ENCODE data around the gene NAA80.
"Not testable (repeated sequence)": the region's sequence is repeated elsewhere in the genome, so short reads cannot be mapped to it uniquely, and the experiment has no call there.

Gene NAA80

GRCh38 chr3:50270422-50271224 is 28.6 kb downstream of the NAA80 start:
- no peak for DNase-seq (ENCODE audit: low spot score)

- DNase-seq (ENCODE audit: low spot score): no peak
Measured at GRCh38 chr3:50269977-50270413, 29.2 kb downstream of the NAA80 start.

GRCh38 chr3:50269460-50269859 is 29.7 kb downstream of the NAA80 start:
- DNase-seq (ENCODE audit: low spot score): no peak

- no peak for DNase-seq (ENCODE audit: low spot score)
Measured at GRCh38 chr3:50268703-50269451, 30.3 kb downstream of the NAA80 start, which contains the start of gene SEMA3B. Gene SEMA3B, plus strand, starts transcription at chr3:50269147. Its CDS starts 94 bp downstream, at chr3:50269241.

GRCh38 chr3:50268276-50268675 is 30.9 kb downstream of the NAA80 start:
- no peak for DNase-seq (ENCODE audit: low spot score)

- no peak for DNase-seq (ENCODE audit: low spot score)
Measured at GRCh38 chr3:50267280-50267913, 31.8 kb downstream of the NAA80 start.

GRCh38 chr3:50266836-50267235 is 32.4 kb downstream of the NAA80 start:
- no peak for DNase-seq (ENCODE audit: low spot score)

GRCh38 chr3:50266017-50266416 is 33.2 kb downstream of the NAA80 start:
- no peak for DNase-seq (ENCODE audit: low spot score)

- DNase-seq (ENCODE audit: low spot score): no peak
Measured at GRCh38 chr3:50265571-50265970, 33.6 kb downstream of the NAA80 start.

- no peak for DNase-seq (ENCODE audit: low spot score)
Measured at GRCh38 chr3:50264964-50265485, 34.2 kb downstream of the NAA80 start.

- DNase-seq (ENCODE audit: low spot score): no peak
Measured at GRCh38 chr3:50264383-50264963, 34.7 kb downstream of the NAA80 start.

GRCh38 chr3:50263478-50264382 is 35.5 kb downstream of the NAA80 start:
- no peak for DNase-seq (ENCODE audit: low spot score)

- no peak for DNase-seq (ENCODE audit: low spot score)
Measured at GRCh38 chr3:50262778-50263177, 36.4 kb downstream of the NAA80 start.

- not testable (repeated sequence) for DNase-seq (ENCODE audit: low spot score)
Measured at GRCh38 chr3:50262200-50262599, 37.0 kb downstream of the NAA80 start.

- no peak for DNase-seq (ENCODE audit: low spot score)
Measured at GRCh38 chr3:50261505-50261904, 37.7 kb downstream of the NAA80 start.

GRCh38 chr3:50260942-50261441 is 38.2 kb downstream of the NAA80 start:
- DNase-seq (ENCODE audit: low spot score): no peak

GRCh38 chr3:50260027-50260941 is 38.9 kb downstream of the NAA80 start:
- DNase-seq (ENCODE audit: low spot score): peak; percentile 86

GRCh38 chr3:50259432-50260026 is 39.7 kb downstream of the NAA80 start:
- DNase-seq (ENCODE audit: low spot score): no peak

- no peak for DNase-seq (ENCODE audit: low spot score)
Measured at GRCh38 chr3:50258979-50259378, 40.2 kb downstream of the NAA80 start.
